ENCODE data around the gene JAZF1.
A peak's percentile ranks its signal among the peaks of the same experiment; 100 is the strongest.

The JAZF1 gene

GRCh38 chr7:28075674-28076358 is 104.8 kb downstream of the JAZF1 start:
- DNase-seq (ENCODE audit: low spot score): no peak

- no peak for DNase-seq (ENCODE audit: low spot score)
Measured at GRCh38 chr7:28072876-28073514, 107.6 kb downstream of the JAZF1 start.

- no peak for DNase-seq (ENCODE audit: low spot score)
Measured at GRCh38 chr7:28071570-28071969, 109.0 kb downstream of the JAZF1 start.

GRCh38 chr7:28070297-28071055 is 110.1 kb downstream of the JAZF1 start:
- DNase-seq (ENCODE audit: low spot score): no peak

GRCh38 chr7:28069807-28070206 is 110.8 kb downstream of the JAZF1 start:
- no peak for DNase-seq (ENCODE audit: low spot score)

GRCh38 chr7:28069388-28069787 is 111.2 kb downstream of the JAZF1 start:
- DNase-seq (ENCODE audit: low spot score): no peak

GRCh38 chr7:28068811-28069216 is 111.8 kb downstream of the JAZF1 start:
- DNase-seq (ENCODE audit: low spot score): no peak

GRCh38 chr7:28067171-28067570 is 113.4 kb downstream of the JAZF1 start:
- DNase-seq (ENCODE audit: low spot score): no peak

GRCh38 chr7:28065721-28066285 is 114.8 kb downstream of the JAZF1 start:
- no peak for DNase-seq (ENCODE audit: low spot score)

GRCh38 chr7:28065308-28065707 is 115.3 kb downstream of the JAZF1 start:
- DNase-seq (ENCODE audit: low spot score): no peak

GRCh38 chr7:28064437-28064836 is 116.2 kb downstream of the JAZF1 start:
- DNase-seq (ENCODE audit: low spot score): no peak

- DNase-seq (ENCODE audit: low spot score): peak; percentile 31
Measured at GRCh38 chr7:28062197-28062991, 118.2 kb downstream of the JAZF1 start.

GRCh38 chr7:28061824-28062196 is 118.8 kb downstream of the JAZF1 start:
- no peak for DNase-seq (ENCODE audit: low spot score)

GRCh38 chr7:28060371-28060950 is 120.1 kb downstream of the JAZF1 start:
- no peak for DNase-seq (ENCODE audit: low spot score)

- no peak for DNase-seq (ENCODE audit: low spot score)
Measured at GRCh38 chr7:28055161-28055544, 125.4 kb downstream of the JAZF1 start.

- peak; percentile 81 for DNase-seq (ENCODE audit: low spot score)
Measured at GRCh38 chr7:28054531-28055160, 125.9 kb downstream of the JAZF1 start.

GRCh38 chr7:28052933-28053332 is 127.7 kb downstream of the JAZF1 start:
- DNase-seq (ENCODE audit: low spot score): peak; percentile 93

- no peak for DNase-seq (ENCODE audit: low spot score)
Measured at GRCh38 chr7:28048694-28049093, 131.9 kb downstream of the JAZF1 start.

GRCh38 chr7:28046035-28046434 is 134.6 kb downstream of the JAZF1 start:
- DNase-seq (ENCODE audit: low spot score): no peak

- DNase-seq (ENCODE audit: low spot score): no peak
Measured at GRCh38 chr7:28045592-28045991, 135.0 kb downstream of the JAZF1 start.

- DNase-seq (ENCODE audit: low spot score): no peak
Measured at GRCh38 chr7:28044825-28045224, 135.8 kb downstream of the JAZF1 start.
